GM12878 (cell line): ENCODE results near the gene MAL. TPM values are rescaled to one million over a fixed set of nuclear protein-coding genes. Genes with fewer than 3 reads are reported as not detected.

Experiments
- ATAC-seq: fragments of 200-7000 bp; cut with Tn5 transposase; 3 replicates; pipeline ENCODE4 v1.9.1; 2020; ENCODE audit warnings: mild to moderate bottlenecking, moderate library complexity
- BruUV-seq: library from RNA; stranded (reverse); fragments of 400-500 nt; replicated peaks from 2 replicates; lab custom pipeline; 2021; lab: Mats Ljungman, UMichigan
- CTCF ChIA-PET: fragments of 300-600 bp; sonication (Branson Sonifier 250); formaldehyde crosslinking; extraction: SDS; loops from one replicate; lab custom pipeline; 2021; ENCODE audit warnings: inconsistent platforms; lab: Yijun Ruan, JAX
- POLR2A ChIA-PET: fragments of 350-600 bp; formaldehyde crosslinking; extraction: SDS; loops from one replicate; lab custom pipeline; 2021; ENCODE audit warnings: inconsistent platforms; lab: Charles Lee
- RAD21 ChIA-PET: fragments of 300-600 bp; sonication (Branson Sonifier 250); formaldehyde crosslinking; loops from one replicate; lab custom pipeline; 2023; ENCODE audit warnings: antibody characterized with exemption; ENCODE audit not compliant: unreplicated experiment; lab: Charles Lee
- SMC1A ChIA-PET: fragments of 300-600 bp; sonication (Branson Sonifier 250); formaldehyde crosslinking; loops from one replicate; lab custom pipeline; 2023; ENCODE audit not compliant: unreplicated experiment, uncharacterized antibody; lab: Charles Lee
- DNase-seq: peaks from one replicate; pipeline ENCODE4 v3.0.0-alpha.2; 2011; ENCODE audit warnings: low read depth, low spot score
- FAIRE-seq: peaks from 3 replicates; lab custom pipeline; 2011; peaks lifted over from hg19 to GRCh38; lab: Jason Lieb, UNC
- H2AFZ ChIP-seq: 2 replicates; pipeline ENCODE4 v1.6.0; 2011; ENCODE audit warnings: low read depth, low read length, control low read depth; ENCODE audit not compliant: control insufficient read depth
- H3K27ac ChIP-seq: 2 replicates; pipeline ENCODE4 v1.5.1; 2011; ENCODE audit warnings: control low read depth; ENCODE audit not compliant: control insufficient read depth, insufficient read depth
- H3K27me3 ChIP-seq, 2 experiments: replicated peaks in 1 of 2; 2 replicates each; pipeline versions ENCODE4 v1.6.0 to v1.6.1; 2011; ENCODE audit warnings: low read length in 1 of 2; ENCODE audit not compliant: control insufficient read depth in 2 of 2, insufficient read depth in 2 of 2
- H3K36me3 ChIP-seq, 2 experiments: 2 replicates each; pipeline ENCODE4 v1.5.1; 2011; ENCODE audit warnings: low read length in 1 of 2; ENCODE audit not compliant: control insufficient read depth in 2 of 2, insufficient read depth in 2 of 2
- H3K4me1 ChIP-seq: 2 replicates; pipeline ENCODE4 v1.6.1; 2011; ENCODE audit warnings: mild to moderate bottlenecking, low read length, moderate library complexity, mixed read lengths; ENCODE audit not compliant: control insufficient read depth, insufficient read depth
- H3K4me2 ChIP-seq: 2 replicates; pipeline ENCODE4 v1.6.0; 2011; ENCODE audit warnings: control low read depth; ENCODE audit not compliant: control insufficient read depth, insufficient read depth
- H3K4me3 ChIP-seq: fragments of 200-600 bp; sonication (generic); 2 replicates; pipeline ENCODE4 v1.5.1; 2016
- H3K79me2 ChIP-seq: 2 replicates; pipeline ENCODE4 v1.6.0; 2011; ENCODE audit warnings: low read length; ENCODE audit not compliant: control insufficient read depth, insufficient read depth
- H3K9ac ChIP-seq: 2 replicates; pipeline ENCODE4 v1.8.0; 2011; ENCODE audit warnings: low read length, control low read depth, mixed read lengths; ENCODE audit not compliant: control insufficient read depth, insufficient read depth
- H3K9me3 ChIP-seq: replicated peaks from 3 replicates; pipeline ENCODE4 v1.5.1; 2011; ENCODE audit warnings: mild to moderate bottlenecking, low read length; ENCODE audit not compliant: control insufficient read depth, insufficient read depth
- H4K20me1 ChIP-seq: 2 replicates; pipeline ENCODE4 v1.6.0; 2011; ENCODE audit not compliant: control insufficient read depth, insufficient read depth
- ATF3 ChIP-seq: IDR thresholded peaks from 2 replicates; pipeline ENCODE4 v1.6.1; 2011; ENCODE audit warnings: low read depth, mild to moderate bottlenecking, low read length, moderate library complexity, borderline replicate concordance; ENCODE audit errors: extremely low read depth
- BMI1 ChIP-seq: fragments of 450-650 bp; IDR thresholded peaks from 2 replicates; pipeline ENCODE4 v1.6.1; 2016; ENCODE audit warnings: mild to moderate bottlenecking, moderate library complexity, borderline replicate concordance
- CBX5 ChIP-seq: sonication (generic); IDR thresholded peaks from 2 replicates; pipeline ENCODE4 v1.6.1; 2016; ENCODE audit warnings: low read depth, moderate library complexity, mild to moderate bottlenecking, inconsistent platforms
- ETV6 ChIP-seq, 2 experiments: fragments of 450-650 bp in 1 of 2; IDR thresholded peaks in 1 of 2; conservative IDR thresholded peaks in 1 of 2; 2 replicates each; pipeline ENCODE4 v1.6.1; 2014; ENCODE audit warnings: antibody characterized with exemption in 1 of 2, borderline replicate concordance in 1 of 2, low read depth in 1 of 2, mild to moderate bottlenecking in 1 of 2, moderate library complexity in 1 of 2
- HDAC2 ChIP-seq: fragments of 200-600 bp; sonication (generic); IDR thresholded peaks from 2 replicates; pipeline ENCODE4 v1.6.1; 2017
- HDAC6 ChIP-seq: fragments of 200-600 bp; sonication (generic); IDR thresholded peaks from one replicate; pipeline ENCODE4 v1.8.0; 2017; ENCODE audit warnings: antibody characterized with exemption; ENCODE audit not compliant: unreplicated experiment
- POLR2AphosphoS2 ChIP-seq: IDR thresholded peaks from 2 replicates; pipeline ENCODE4 v1.6.1; 2011; ENCODE audit warnings: low read depth, mild to moderate bottlenecking, low read length, improper control_type of control experiment, moderate library complexity
- RAD51 ChIP-seq: fragments of 450-650 bp; IDR thresholded peaks from 2 replicates; pipeline ENCODE4 v1.6.1; 2016; ENCODE audit warnings: moderate library complexity, mild to moderate bottlenecking, inconsistent platforms
- RCOR1 ChIP-seq: conservative IDR thresholded peaks from 2 replicates; pipeline ENCODE4 v1.6.1; 2012; ENCODE audit warnings: low read depth, low read length, improper control_type of control experiment
- SIX5 ChIP-seq: IDR thresholded peaks from 2 replicates; pipeline ENCODE4 v1.6.1; 2011; ENCODE audit warnings: mild to moderate bottlenecking, low read depth, low read length, moderate library complexity; ENCODE audit not compliant: severe bottlenecking
- SMAD1 ChIP-seq: fragments of 450-650 bp; IDR thresholded peaks from 2 replicates; pipeline ENCODE4 v1.6.1; 2018; ENCODE audit warnings: mild to moderate bottlenecking, low read depth; ENCODE audit not compliant: partially characterized antibody
- SMARCA5 ChIP-seq: fragments of 450-650 bp; IDR thresholded peaks from 2 replicates; pipeline ENCODE4 v1.6.1; 2017; ENCODE audit warnings: mild to moderate bottlenecking
- SP1 ChIP-seq: IDR thresholded peaks from one replicate; pipeline ENCODE4 v1.6.1; 2011; ENCODE audit warnings: low read depth, low read length
- TCF3 ChIP-seq: IDR thresholded peaks from 2 replicates; pipeline ENCODE4 v1.6.1; 2012; ENCODE audit warnings: low read depth, mild to moderate bottlenecking, low read length, borderline replicate concordance; ENCODE audit not compliant: insufficient read depth
- ZNF622 ChIP-seq: fragments of 450-650 bp; IDR thresholded peaks from 2 replicates; pipeline ENCODE4 v1.6.1; 2017; ENCODE audit warnings: mild to moderate bottlenecking, inconsistent platforms
- WGBS: methylation state at CpG from one replicate; pipeline ENCODE4 v1.1.6; 2016; ENCODE audit warnings: low lambda C conversion rate; ENCODE audit not compliant: insufficient replicate concordance, insufficient coverage; ENCODE audit errors: missing lambda C conversion rate; 5-methylcytosine and 5-hydroxymethylcytosine counted together
- in situ Hi-C: fragments of 300-500 bp; cut with MboI; formaldehyde crosslinking; loops from 9 replicates; pipeline ENCODE4 v1.14.3; 2018; ENCODE audit warnings: mixed read lengths
- intact Hi-C: fragments of 100-400 bp; cut with micrococcal nuclease; formaldehyde crosslinking; loops from one replicate; pipeline ENCODE4 v1.14.2; 2022; ENCODE audit not compliant: unreplicated experiment
- polyA plus RNA-seq, 11 experiments: library from polyadenylated mRNA; depleted of rRNA in 4 of 11; unstranded in 6 of 11; stranded (reverse) in 5 of 11; fragments of >200 nt; fragmentation: Nextera tagmentation in 4 of 11; fragmentation: Illumina TruSeq in 1 of 11; extraction: Ambion mirVana in 4 of 11; extraction: Trizol in 1 of 11; gene quantifications; 1 replicate in 1 of 11; 2 replicates in 10 of 11; pipeline versions ENCODE4 v1.2.1 to v1.2.3, GENCODE V29; 2011 to 2016; ENCODE audit warnings: inconsistent platforms in 2 of 11, missing spikeins in 2 of 11, low read depth in 1 of 11
- total RNA-seq, 4 experiments: library from RNA; depleted of rRNA in 3 of 4; stranded (reverse); fragments of >200 nt in 3 of 4; fragmentation: Illumina TruSeq in 1 of 4; extraction: Trizol in 1 of 4; gene quantifications; 2 replicates each; pipeline versions ENCODE4 v1.2.1 to v1.2.3, GENCODE V29; 2013 to 2021
- TF ChIP-seq, protein P1 (sequence below): fragments of 450-650 bp; IDR thresholded peaks from 2 replicates; pipeline ENCODE4 v1.6.1; 2017; ENCODE audit warnings: borderline replicate concordance
- TF ChIP-seq, protein P2 (sequence below), 3 experiments: IDR thresholded peaks in 2 of 3; conservative IDR thresholded peaks in 1 of 3; 2 replicates each; pipeline ENCODE4 v1.5.1; 2011; ENCODE audit warnings: low read depth in 3 of 3, low read length in 3 of 3, mild to moderate bottlenecking in 3 of 3, control low read depth in 2 of 3, moderate library complexity in 2 of 3, inconsistent platforms in 1 of 3, mixed read lengths in 1 of 3; ENCODE audit not compliant: control insufficient read depth in 2 of 3, insufficient read depth in 1 of 3; ENCODE audit errors: extremely low read depth in 1 of 3

MAL gene
- total and polyA plus RNA-seq, 10 of the 15 experiments (the other 5 are each of a cell fraction or from before 2014, with no cell fraction given): 1.3 to 4.5 (median 1.7) TPM

DNA sequence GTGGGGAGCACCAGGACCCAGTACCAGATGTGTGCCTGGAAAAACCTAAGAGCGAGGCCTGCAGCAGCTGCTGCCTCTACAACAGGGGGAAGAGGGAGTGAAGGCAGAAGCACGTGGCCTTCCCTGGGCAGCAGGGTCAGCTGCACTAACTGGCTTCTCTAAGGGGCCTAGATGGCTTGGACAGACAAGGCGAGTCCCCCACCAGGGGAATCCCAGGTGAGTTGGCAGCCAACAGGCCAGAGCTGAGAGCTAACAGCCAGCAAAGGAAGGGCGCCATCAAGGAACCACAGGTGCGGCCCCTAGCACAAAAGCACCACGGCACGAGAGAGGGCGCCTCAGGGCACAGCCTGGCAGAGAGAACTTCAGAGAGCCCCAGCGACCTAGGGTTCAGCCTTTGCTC is 19.8 kb upstream of the MAL start:
- CTCF ChIA-PET: no interaction called here
- WGBS: 52% methylated on average over 9 of the region's 9 CpGs
- no TSS peak for BruUV-seq
- POLR2A ChIA-PET: no interaction called here
- in situ Hi-C loops: no loop called here
- H3K9me3 ChIP-seq: no peaks in the 10 kb centered on the region
- no peaks in the 10 kb centered on the region for H3K4me1 ChIP-seq
- SMC1A ChIA-PET: no interaction called here
- no peak overlapping the region for H2AFZ ChIP-seq
- no peaks in the 10 kb centered on the region for H3K36me3 ChIP-seq
- H3K79me2 ChIP-seq: no peaks in the 10 kb centered on the region
- no peak overlapping the region for H3K4me2 ChIP-seq
- FAIRE-seq: no peak
- RAD21 ChIA-PET: no interaction called here
- H3K9ac ChIP-seq: no peak overlapping the region
- TF ChIP-seq, protein P1, sequence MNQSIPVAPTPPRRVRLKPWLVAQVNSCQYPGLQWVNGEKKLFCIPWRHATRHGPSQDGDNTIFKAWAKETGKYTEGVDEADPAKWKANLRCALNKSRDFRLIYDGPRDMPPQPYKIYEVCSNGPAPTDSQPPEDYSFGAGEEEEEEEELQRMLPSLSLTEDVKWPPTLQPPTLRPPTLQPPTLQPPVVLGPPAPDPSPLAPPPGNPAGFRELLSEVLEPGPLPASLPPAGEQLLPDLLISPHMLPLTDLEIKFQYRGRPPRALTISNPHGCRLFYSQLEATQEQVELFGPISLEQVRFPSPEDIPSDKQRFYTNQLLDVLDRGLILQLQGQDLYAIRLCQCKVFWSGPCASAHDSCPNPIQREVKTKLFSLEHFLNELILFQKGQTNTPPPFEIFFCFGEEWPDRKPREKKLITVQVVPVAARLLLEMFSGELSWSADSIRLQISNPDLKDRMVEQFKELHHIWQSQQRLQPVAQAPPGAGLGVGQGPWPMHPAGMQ: no peak
- no peak for TF ChIP-seq ATF3
- no peak for TF ChIP-seq ZNF622
- TF ChIP-seq SP1: no peak
- no peak for TF ChIP-seq RAD51
- TF ChIP-seq CBX5: no peak
- no peak for TF ChIP-seq HDAC2
- no peak for TF ChIP-seq SMAD1
- no peak for TF ChIP-seq RCOR1
- TF ChIP-seq POLR2AphosphoS2: no peak
- no peak for TF ChIP-seq ETV6 (conservative IDR thresholded peaks at IDR 0.05 in 1 of 2, IDR thresholded peaks at IDR 0.05 in 1 of 2; ENCODE audit: borderline replicate concordance in 1 of 2, low read depth in 1 of 2)
- no peak for TF ChIP-seq HDAC6
- TF ChIP-seq BMI1: no peak
- TF ChIP-seq, protein P2, sequence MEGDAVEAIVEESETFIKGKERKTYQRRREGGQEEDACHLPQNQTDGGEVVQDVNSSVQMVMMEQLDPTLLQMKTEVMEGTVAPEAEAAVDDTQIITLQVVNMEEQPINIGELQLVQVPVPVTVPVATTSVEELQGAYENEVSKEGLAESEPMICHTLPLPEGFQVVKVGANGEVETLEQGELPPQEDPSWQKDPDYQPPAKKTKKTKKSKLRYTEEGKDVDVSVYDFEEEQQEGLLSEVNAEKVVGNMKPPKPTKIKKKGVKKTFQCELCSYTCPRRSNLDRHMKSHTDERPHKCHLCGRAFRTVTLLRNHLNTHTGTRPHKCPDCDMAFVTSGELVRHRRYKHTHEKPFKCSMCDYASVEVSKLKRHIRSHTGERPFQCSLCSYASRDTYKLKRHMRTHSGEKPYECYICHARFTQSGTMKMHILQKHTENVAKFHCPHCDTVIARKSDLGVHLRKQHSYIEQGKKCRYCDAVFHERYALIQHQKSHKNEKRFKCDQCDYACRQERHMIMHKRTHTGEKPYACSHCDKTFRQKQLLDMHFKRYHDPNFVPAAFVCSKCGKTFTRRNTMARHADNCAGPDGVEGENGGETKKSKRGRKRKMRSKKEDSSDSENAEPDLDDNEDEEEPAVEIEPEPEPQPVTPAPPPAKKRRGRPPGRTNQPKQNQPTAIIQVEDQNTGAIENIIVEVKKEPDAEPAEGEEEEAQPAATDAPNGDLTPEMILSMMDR (IDR thresholded peaks at IDR 0.05 in 2 of 3, conservative IDR thresholded peaks at IDR 0.05 in 1 of 3; ENCODE audit: control insufficient read depth in 2 of 3, extremely low read depth in 1 of 3, insufficient read depth in 1 of 3, low read depth in 3 of 3, low read length in 3 of 3): no peak
- TF ChIP-seq TCF3: no peak
- TF ChIP-seq SMARCA5: no peak
- TF ChIP-seq SIX5: no peak
- DNase-seq: no peak
- H3K4me3 ChIP-seq: no peak overlapping the region
- H4K20me1 ChIP-seq: no peaks in the 10 kb centered on the region
- H3K27ac ChIP-seq: no peak overlapping the region
- intact Hi-C loops: no loop called here
- no peak for ATAC-seq
- H3K27me3 ChIP-seq: no peaks in the 10 kb centered on the region
